ENCODE data around the gene METTL23. TPM values are rescaled to one million over a fixed set of nuclear protein-coding genes. Genes with fewer than 3 reads are reported as not detected.

The METTL23 gene
- 38.6 and 45.5 TPM in 2 replicates for total RNA-seq (2014; rRNA removed; shearing (Covaris generic))

DNA sequence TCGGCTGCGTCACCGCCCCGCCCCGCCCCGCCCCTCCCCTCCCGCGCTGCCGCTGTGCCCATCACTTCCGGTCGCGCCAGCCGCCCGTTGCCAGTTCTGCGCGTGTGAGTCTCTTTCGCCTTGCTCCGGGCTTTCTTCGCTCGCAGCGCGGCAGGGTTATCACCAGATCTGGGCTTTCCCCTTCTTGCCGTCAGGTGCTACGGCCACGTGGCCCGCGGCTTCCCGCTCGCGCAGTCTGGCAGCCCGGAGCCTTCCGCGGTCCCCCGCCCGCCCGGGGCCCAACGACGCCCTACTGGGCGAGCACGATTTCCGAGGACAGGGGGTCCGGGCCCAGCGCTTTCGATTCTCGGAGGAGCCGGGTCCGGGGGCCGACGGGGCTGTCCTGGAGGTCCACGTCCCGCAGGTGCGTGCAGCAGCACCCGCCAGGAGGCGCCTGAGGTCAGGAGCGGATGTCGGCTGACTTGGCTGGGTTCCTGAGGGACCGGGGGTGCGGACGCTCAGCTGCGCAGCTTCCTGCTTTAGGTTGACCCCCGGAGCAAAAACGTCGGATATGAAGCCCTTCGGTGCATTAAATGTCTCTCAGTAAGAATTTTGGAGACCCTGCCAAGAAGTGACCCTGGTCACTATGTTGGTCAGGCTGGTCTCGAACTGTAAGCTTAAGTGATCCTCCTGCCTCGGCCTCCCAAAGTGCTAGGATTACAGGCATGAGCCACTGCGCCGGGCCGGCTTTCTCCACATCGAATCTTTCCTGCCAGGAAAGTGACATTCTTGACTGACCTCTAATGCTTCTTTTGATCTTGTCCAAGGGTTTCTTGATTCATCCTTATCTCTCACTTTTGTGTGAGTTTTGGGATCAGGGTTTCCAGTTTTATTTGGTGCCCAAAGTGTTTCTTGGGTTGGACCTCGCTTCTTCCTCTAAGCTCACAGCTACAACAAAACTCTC lies at the start of gene METTL23:
Gene METTL23, plus strand, starts transcription at position 64 of the 943 bp plus-strand sequence. CDS start 2,872 bp downstream, outside the sequence.
- peak; percentile 72 for DNase-seq (ENCODE audit: low spot score)

- DNase-seq (ENCODE audit: low spot score) = no peak
These were observed 49.2 kb upstream of the METTL23 start for GRCh38 chr17:76677406-76677805.

DNA sequence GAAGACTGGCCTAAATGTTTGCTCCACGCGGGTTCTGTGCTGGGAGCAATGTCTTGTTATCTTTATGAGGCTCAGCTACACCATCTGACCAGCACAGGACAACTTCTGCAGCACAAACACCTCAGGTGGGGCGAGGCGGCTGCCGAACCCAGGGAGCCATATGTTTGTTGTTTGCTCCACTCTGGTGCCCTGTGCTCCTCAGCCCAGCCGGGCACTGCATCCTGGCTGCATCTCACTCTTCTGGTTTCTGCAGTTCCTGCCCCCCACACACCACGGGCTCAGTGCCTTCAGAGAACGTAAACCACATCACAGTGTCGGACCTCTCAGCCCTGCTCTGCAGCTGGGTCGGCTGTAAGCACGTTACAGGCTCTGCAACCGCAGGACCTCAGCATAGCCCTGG lies 48.3 kb upstream of the METTL23 start:
- no peak for DNase-seq (ENCODE audit: low spot score)

GRCh38 chr17:76679239-76679638 lies 47.4 kb upstream of the METTL23 start:
- DNase-seq (ENCODE audit: low spot score) = no peak

DNA sequence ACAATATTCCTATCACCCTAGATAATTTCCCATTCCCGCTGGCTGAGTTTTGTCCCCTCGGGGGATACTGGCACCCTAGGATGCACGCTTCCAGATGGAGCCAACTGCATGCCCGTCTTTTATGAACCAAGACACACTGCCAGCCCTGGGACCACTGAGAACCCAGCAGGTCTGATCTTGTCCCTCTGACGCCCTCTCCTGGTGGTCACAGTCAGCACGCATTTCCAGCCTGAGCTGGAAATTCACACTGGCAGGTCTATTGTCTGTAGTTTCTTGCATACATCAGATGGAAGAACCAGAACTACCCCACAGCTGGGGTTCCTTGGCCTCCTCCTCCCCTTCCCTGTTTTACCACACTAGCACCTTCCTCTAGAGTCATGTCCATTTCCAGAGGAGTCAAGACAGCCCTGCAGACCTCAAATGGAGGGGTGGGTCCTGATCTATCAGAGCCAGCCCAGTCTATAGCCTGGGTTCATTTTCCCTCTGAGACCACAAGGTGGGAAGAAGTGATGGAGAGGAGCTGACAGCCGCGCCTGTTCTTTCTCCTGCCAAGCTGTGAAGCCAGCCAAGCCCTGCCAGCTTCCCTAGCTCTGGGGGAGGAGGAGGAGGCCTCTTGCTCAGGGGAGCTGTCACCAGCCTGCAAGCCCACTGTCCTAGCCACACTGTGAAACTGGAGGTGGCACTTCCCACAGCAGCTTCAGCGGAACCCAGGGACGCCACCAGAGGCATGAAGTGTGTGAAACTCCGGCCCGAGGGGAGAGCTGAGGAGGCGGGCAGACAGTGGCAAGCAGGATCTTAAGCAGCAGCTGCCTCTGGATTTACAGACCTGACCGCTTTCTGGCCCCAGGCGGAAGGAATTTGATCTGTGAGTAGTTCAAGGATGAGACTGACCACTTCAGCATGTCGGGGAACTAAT lies 45.2 kb upstream of the METTL23 start:
- peak; percentile 78 for DNase-seq (ENCODE audit: low spot score)

DNA sequence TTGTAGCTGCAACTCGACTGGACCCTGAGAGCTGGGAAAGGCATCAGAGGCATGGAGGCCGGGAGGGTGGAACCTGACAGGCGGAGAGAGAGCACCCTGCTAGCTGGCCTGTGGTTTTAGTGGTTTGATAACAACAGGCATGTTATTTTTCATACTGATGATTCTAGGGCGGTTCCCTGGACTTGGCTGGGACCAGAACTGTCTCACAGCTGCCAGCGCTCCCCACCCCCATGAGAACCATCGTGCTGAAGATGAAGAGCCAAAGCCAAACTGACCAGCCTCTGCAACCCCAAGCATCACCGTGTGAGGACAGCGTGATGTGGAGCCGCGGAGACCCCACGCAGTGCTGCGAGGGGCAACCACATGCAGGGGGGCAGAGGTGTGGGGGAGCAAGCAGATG lies 44.3 kb upstream of the METTL23 start:
- DNase-seq (ENCODE audit: low spot score) = peak; percentile 95

DNA sequence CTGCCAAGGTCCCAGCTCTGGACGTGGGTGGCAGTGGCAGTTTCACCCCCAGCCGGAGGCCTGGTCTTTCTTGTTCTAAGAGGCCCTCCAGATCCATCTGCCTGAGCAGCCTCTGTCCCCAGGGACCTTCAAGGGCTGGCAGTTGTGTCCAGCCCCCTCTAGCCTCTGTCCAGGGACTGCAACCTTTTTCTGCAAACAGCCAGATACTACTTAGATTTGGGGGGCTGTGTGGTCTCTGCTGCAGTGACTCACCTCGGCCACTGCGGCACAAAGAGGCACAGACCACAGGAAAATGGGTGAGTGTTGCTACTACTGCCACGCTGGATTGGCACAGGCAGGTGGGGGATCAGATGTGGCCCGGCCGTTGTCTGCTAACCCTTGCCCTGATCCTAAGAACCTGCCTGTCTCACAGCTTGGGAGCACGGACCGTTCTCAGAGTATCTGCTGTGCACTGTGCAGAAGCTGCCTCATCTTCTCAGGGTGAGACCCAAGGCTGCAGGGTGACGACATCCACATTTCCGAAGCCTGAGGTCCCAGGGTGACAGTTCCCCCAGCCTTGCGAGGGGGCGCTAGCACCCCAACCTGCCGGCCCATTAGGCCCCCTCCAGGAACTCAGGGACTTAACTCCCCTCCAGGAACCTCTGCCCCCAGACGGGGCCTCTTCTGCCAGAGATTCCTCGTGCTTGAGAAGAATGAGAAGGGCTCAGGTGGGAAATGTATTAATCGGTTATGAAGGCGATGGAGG lies 43.5 kb upstream of the METTL23 start:
- DNase-seq (ENCODE audit: low spot score) = no peak

GRCh38 chr17:76683921-76684745 lies 42.5 kb upstream of the METTL23 start:
- no peak for DNase-seq (ENCODE audit: low spot score)

- no peak for DNase-seq (ENCODE audit: low spot score)
These were observed 41.9 kb upstream of the METTL23 start for GRCh38 chr17:76684756-76685155.

- DNase-seq (ENCODE audit: low spot score) = no peak
These were observed 41.3 kb upstream of the METTL23 start for GRCh38 chr17:76685366-76685765.

DNA sequence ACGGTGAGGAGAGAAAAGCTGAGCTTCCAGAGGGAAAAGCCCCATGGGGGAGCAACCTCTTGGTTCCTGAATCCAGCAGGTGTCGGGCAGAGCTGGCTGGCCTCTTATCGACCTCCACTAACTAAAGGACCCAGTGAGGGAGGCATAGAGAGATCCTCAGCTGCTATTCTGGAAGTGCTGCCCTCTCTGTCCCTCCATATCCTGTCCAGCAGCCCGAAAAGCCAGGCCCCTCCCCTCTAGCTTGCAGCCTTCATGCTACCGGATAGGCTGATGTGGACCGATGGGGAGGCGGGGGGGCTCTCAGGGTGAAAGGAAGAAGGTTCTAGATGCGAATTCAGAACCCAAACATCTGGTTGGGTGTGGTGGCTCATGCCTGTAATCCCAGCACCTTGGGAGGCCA lies 40.8 kb upstream of the METTL23 start:
- DNase-seq (ENCODE audit: low spot score) = no peak

GRCh38 chr17:76686538-76687297 lies 39.9 kb upstream of the METTL23 start:
- DNase-seq (ENCODE audit: low spot score) = no peak

DNA sequence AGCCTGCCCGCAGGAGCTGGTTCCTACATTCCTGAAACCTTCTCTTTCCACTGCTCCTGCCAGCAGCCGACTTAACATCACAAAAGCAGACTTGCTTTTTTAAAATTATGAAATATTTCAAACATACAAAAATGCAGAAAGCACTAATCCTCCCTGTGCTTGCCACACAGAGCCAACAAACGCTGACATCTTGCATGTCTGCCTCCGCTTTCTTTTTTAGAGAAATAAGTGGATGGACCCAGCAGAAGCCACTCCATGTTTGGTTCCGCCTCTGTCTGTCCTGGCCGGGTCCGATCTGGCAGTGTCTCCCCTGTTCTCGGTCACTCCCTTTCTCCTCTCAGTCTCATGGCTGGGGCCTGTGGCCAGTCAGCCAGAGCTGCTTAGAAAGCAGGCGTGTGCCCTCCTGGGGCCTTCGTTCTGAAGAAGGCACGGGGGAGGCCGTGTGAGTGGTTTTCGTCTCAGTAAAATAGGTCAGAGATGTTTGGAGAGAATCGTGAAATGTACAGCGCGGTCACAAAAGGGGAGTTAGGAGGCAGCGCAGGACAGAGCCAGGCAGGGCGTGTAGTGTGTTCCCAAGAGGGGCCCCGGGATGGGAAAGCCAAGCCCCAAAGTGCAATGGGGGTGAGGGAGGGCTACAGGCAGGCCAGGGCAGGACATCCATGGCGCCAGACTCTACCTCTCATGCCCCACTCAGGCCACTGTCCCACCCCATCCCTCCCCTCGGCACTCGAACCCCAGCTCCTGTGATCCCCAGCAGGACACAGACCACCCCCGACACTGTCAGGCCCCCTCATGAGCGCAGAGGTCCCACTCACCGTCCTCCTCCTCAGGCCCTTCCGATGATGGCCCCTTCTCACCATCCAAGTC lies 39.1 kb upstream of the METTL23 start:
- no peak for DNase-seq (ENCODE audit: low spot score)

GRCh38 chr17:76688165-76688622 lies 38.4 kb upstream of the METTL23 start:
- DNase-seq (ENCODE audit: low spot score) = peak; percentile 55

GRCh38 chr17:76689859-76690258 lies 36.8 kb upstream of the METTL23 start:
- no peak for DNase-seq (ENCODE audit: low spot score)

- DNase-seq (ENCODE audit: low spot score) = no peak
These were observed 35.9 kb upstream of the METTL23 start for GRCh38 chr17:76690596-76691280.

GRCh38 chr17:76691379-76692191 lies 35.1 kb upstream of the METTL23 start:
- DNase-seq (ENCODE audit: low spot score) = no peak
